Breast epithelium (tissue), 3 donors: ENCODE data around the gene NCOR2.

ENCODE experiments used
- CTCF ChIP-seq, 3 donors: fragments of 450-650 bp; IDR thresholded peaks; one replicate each; pipeline ENCODE4 v1.5.1; 2016 to 2017; ENCODE audit warnings: antibody characterized with exemption in 3 of 3, mild to moderate bottlenecking in 3 of 3, moderate library complexity in 3 of 3
- POLR2A ChIP-seq: fragments of 450-650 bp; IDR thresholded peaks from one replicate; pipeline ENCODE4 v1.6.1; 2016; ENCODE audit warnings: antibody characterized with exemption, mild to moderate bottlenecking, moderate library complexity

- TF ChIP-seq POLR2A = no peak
- TF ChIP-seq CTCF (IDR thresholded peaks at IDR 0.05) = no peak
Observed at GRCh38 chr12:124582108-124582424, 14.7 kb upstream of the NCOR2 start.
